ENCODE data around the gene FNDC10. TPM values are rescaled to one million over a fixed set of nuclear protein-coding genes. Genes with fewer than 3 reads are reported as not detected.

The FNDC10 gene
- polyA plus RNA-seq, 12 donors = 0.88 to 10.3 (median 2.1) TPM; not detected in 1

DNA sequence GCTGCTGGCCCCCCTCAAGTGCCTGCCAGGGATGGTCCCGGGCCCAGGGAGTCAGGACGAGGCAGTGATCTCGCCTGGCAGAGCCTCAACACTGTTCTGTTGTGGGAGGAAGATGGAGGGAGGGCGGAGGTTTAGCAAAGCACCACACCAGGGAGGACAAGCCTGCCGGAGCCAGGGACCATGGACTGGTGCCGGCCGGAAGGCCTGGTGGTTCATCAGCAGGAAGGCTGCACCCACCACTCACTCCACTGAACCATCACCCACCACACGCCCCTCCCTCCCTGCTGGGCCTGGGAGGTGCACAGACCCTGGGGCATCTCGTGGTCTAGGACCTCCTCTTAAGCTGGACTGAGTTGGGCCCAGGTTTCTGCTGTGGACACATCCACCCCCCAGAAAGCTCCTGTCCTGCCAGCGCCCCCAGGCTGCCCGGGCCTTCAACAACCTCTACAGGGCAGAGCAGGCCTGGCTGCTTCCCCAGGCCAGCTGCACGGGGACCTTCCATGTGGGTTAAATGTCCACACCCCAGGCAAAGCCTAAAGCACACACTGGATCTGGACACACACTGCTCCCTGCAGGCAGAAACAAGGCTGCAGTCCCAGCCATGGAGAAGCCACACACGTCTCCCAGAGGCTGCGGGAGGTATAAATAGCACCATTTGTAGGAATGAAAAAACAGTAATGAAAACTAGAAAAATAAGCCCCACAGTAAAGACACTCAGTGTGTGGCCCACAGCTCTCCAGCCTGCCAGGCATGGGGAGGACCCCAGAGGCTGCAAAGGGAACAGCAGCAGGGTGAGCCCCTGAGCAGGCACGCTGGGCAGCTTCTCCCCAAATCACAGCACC lies 49.1 kb downstream of the FNDC10 start:
- DNase-seq = no peak

DNA sequence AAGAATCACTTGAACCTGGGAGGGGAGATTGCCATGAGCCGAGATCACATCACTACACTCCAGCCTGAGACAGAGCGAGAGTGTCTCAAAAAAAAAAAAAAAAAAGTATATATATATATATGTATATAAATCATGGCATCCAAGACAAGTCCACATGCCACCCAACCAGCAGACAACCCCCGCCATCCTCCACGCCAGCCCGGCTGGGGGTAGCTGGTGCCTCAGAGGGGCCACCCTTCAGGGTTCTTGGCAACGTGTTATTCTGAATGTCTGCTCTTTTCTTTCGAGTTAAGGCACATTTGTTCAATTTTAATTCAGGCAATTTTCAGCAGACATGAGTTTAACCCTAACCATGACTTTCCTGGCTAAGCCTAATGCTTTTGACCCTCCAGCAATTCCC lies 49.8 kb downstream of the FNDC10 start:
- no peak for DNase-seq

DNA sequence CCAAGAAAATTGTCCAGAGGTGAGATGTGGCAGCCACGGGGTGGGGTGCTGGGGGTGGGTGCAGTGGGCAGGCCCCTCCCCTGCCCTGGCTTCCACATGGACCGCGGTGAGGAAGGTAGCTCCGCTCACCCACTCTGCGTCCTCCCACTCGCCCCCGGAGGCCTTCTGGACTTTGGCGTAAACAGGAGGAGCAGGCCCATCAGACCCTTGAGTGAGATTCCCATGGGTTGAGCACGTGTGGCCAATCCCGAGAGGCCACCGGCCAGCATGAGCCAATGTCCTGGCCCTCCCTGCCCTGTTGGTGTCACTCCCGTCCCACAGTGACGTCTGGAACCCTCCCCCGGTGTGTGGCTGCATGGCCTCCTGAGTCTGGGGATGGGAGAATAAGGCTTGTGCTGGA lies 51.3 kb downstream of the FNDC10 start:
- no peak for DNase-seq

Other genes with a start within 250 kb of the FNDC10 start
- 100 to 1,000 TPM in 2 of 12 donors, 10 to 100 TPM in 9, not detected in 1; 48.9 to 192 (median 66.7) TPM for gene MXRA8, start 241.6 kb downstream of the FNDC10 start, polyA plus RNA-seq (ENCODE audit: insufficient read length in 12 of 12)
- gene AURKAIP1, start 224.9 kb downstream of the FNDC10 start, polyA plus RNA-seq (ENCODE audit: insufficient read length in 12 of 12) = 10 to 100 TPM in 11 of 12 donors, not detected in 1; 42.4 to 71.8 (median 52.7) TPM
- 100 to 1,000 TPM in 11 of 12 donors, not detected in 1; 116 to 262 (median 151) TPM for gene CCNL2, start 200.8 kb downstream of the FNDC10 start, polyA plus RNA-seq (ENCODE audit: insufficient read length in 12 of 12)
- gene MRPL20, start 192.8 kb downstream of the FNDC10 start, polyA plus RNA-seq (ENCODE audit: insufficient read length in 12 of 12) = 100 to 1,000 TPM in 9 of 12 donors, 10 to 100 TPM in 2, not detected in 1; 96.9 to 118 (median 106) TPM
- gene ANKRD65, start 178.9 kb downstream of the FNDC10 start, polyA plus RNA-seq (ENCODE audit: insufficient read length in 12 of 12) = 10 to 100 TPM in 10 of 12 donors, 1 to 10 TPM in 1, not detected in 1; 9.0 to 27.8 (median 13.8) TPM
- 100 to 1,000 TPM in 1 of 12 donors, 10 to 100 TPM in 11; 37.0 to 205 (median 46.0) TPM for gene VWA1, start 164.4 kb downstream of the FNDC10 start, polyA plus RNA-seq (ENCODE audit: insufficient read length in 12 of 12)
- 1 to 10 TPM in 1 of 12 donors, under 1 TPM in 9, not detected in 2; 0.33 to 2.8 (median 0.64) TPM for gene ATAD3C, start 150.4 kb downstream of the FNDC10 start, polyA plus RNA-seq (ENCODE audit: insufficient read length in 12 of 12)
- gene ATAD3B, start 128.4 kb downstream of the FNDC10 start, polyA plus RNA-seq (ENCODE audit: insufficient read length in 12 of 12) = 10 to 100 TPM in 7 of 12 donors, 1 to 10 TPM in 4, not detected in 1; 5.7 to 50.0 (median 10.4) TPM
- gene ATAD3A, start 88.0 kb downstream of the FNDC10 start, polyA plus RNA-seq (ENCODE audit: insufficient read length in 12 of 12) = 10 to 100 TPM in 10 of 12 donors, 1 to 10 TPM in 1, not detected in 1; 8.6 to 27.8 (median 13.4) TPM
- gene TMEM240, start 59.5 kb downstream of the FNDC10 start, polyA plus RNA-seq (ENCODE audit: insufficient read length in 12 of 12) = 1 to 10 TPM in 10 of 12 donors, not detected in 2; 1.9 to 6.5 (median 3.5) TPM
- 10 to 100 TPM in 11 of 12 donors, not detected in 1; 61.6 to 98.6 (median 86.4) TPM for gene SSU72, start 25.3 kb downstream of the FNDC10 start, polyA plus RNA-seq (ENCODE audit: insufficient read length in 12 of 12)
- 100 to 1,000 TPM in 1 of 12 donors, 10 to 100 TPM in 10, not detected in 1; 34.1 to 109 (median 52.5) TPM for gene MIB2, start 15.4 kb upstream of the FNDC10 start, polyA plus RNA-seq (ENCODE audit: insufficient read length in 12 of 12)
- gene MMP23B, start 32.0 kb upstream of the FNDC10 start, polyA plus RNA-seq (ENCODE audit: insufficient read length in 12 of 12) = 10 to 100 TPM in 11 of 12 donors, not detected in 1; 19.0 to 63.0 (median 25.5) TPM
- gene CDK11B, start 58.9 kb upstream of the FNDC10 start, polyA plus RNA-seq (ENCODE audit: insufficient read length in 12 of 12) = 10 to 100 TPM in 11 of 12 donors, not detected in 1; 28.3 to 46.3 (median 31.2) TPM
- 10 to 100 TPM in 11 of 12 donors, not detected in 1; 31.9 to 69.2 (median 40.9) TPM for gene SLC35E2B, start 92.7 kb upstream of the FNDC10 start, polyA plus RNA-seq (ENCODE audit: insufficient read length in 12 of 12)
- gene CDK11A, start 124.2 kb upstream of the FNDC10 start, polyA plus RNA-seq (ENCODE audit: insufficient read length in 12 of 12) = 10 to 100 TPM in 11 of 12 donors, not detected in 1; 14.3 to 49.2 (median 21.1) TPM
- gene NADK, start 178.3 kb upstream of the FNDC10 start, polyA plus RNA-seq (ENCODE audit: insufficient read length in 12 of 12) = 10 to 100 TPM in 11 of 12 donors, not detected in 1; 22.7 to 55.6 (median 30.3) TPM

Data from muscle of arm (tissue), 12 donors.